Measurements from ENCODE around the gene PLEKHM3. TPM values are rescaled to one million over a fixed set of nuclear protein-coding genes. Genes with fewer than 3 reads are reported as not detected.

Gene PLEKHM3
- total and polyA plus RNA-seq, 2 of the 13 experiments (the other 11 are each of a cell fraction or from before 2014, with no cell fraction given), result 4.5 to 4.7 TPM

GRCh38 chr2:207848545-207848928 is 176.8 kb downstream of the PLEKHM3 start (continued):
- TF ChIP-seq SALL1 (CRISPR knock-in tag; IDR thresholded peaks at IDR 0.05), result peak; percentile 60
- TF ChIP-seq SP5 (CRISPR knock-in tag; IDR thresholded peaks at IDR 0.05; ENCODE audit: borderline replicate concordance, low read depth), result no peak; the same call in 1 of the 2 replicates
- peak; percentile 9; the same call in 1 of the 2 replicates for TF ChIP-seq ZNF274 (CRISPR knock-in tag; IDR thresholded peaks at IDR 0.05)
- TF ChIP-seq TEAD2 (CRISPR knock-in tag; IDR thresholded peaks at IDR 0.05), result no peak
- TF ChIP-seq KLF15 (CRISPR knock-in tag; IDR thresholded peaks at IDR 0.05; ENCODE audit: borderline replicate concordance), result no peak
- TF ChIP-seq ZNF740 (CRISPR knock-in tag; IDR thresholded peaks at IDR 0.05), result no peak
- peak; percentile 88 for TF ChIP-seq PITX1 (CRISPR knock-in tag; IDR thresholded peaks at IDR 0.05)
- TF ChIP-seq CBFB (CRISPR knock-in tag; IDR thresholded peaks at IDR 0.05), result no peak
- no peak for TF ChIP-seq ZNF557 (CRISPR knock-in tag; IDR thresholded peaks at IDR 0.05)
- no peak for TF ChIP-seq ZNF3 (CRISPR knock-in tag; IDR thresholded peaks at IDR 0.05)
- TF ChIP-seq RXRB (CRISPR knock-in tag; IDR thresholded peaks at IDR 0.05; ENCODE audit: borderline replicate concordance), result peak; percentile 6; the same call in 1 of the 2 replicates
- TF ChIP-seq KAT2B (IDR thresholded peaks at IDR 0.05; ENCODE audit: borderline replicate concordance, low read depth, low read length), result no peak
- no peak for TF ChIP-seq ARNTL (CRISPR knock-in tag; IDR thresholded peaks at IDR 0.05)
- no peak for TF ChIP-seq ONECUT2 (CRISPR knock-in tag; IDR thresholded peaks at IDR 0.05)
- no peak for TF ChIP-seq RORA (CRISPR knock-in tag; IDR thresholded peaks at IDR 0.05)
- no peak for TF ChIP-seq ZNF841 (CRISPR knock-in tag; IDR thresholded peaks at IDR 0.05; ENCODE audit: borderline replicate concordance)
- no peak for TF ChIP-seq BORCS8-MEF2B (CRISPR knock-in tag; IDR thresholded peaks at IDR 0.05)
- TF ChIP-seq ATF1 (CRISPR knock-in tag; IDR thresholded peaks at IDR 0.05), result no peak
- TF ChIP-seq HMG20B (CRISPR knock-in tag; conservative IDR thresholded peaks at IDR 0.05), result peak; percentile 51; the same call in 1 of the 2 replicates
- no peak for TF ChIP-seq RARG (CRISPR knock-in tag; IDR thresholded peaks at IDR 0.05; ENCODE audit: low read depth)
- TF ChIP-seq SNRNP70 (IDR thresholded peaks at IDR 0.05; ENCODE audit: low read depth, low read length), result no peak
- no peak for TF ChIP-seq TOPORS (CRISPR knock-in tag; IDR thresholded peaks at IDR 0.05)
- TF ChIP-seq POLR2G (IDR thresholded peaks at IDR 0.05; ENCODE audit: low read depth, low read length), result no peak
- no peak for TF ChIP-seq FIP1L1 (IDR thresholded peaks at IDR 0.05; ENCODE audit: borderline replicate concordance, insufficient read depth, low read depth, low read length)
- no peak for TF ChIP-seq ZBTB42 (CRISPR knock-in tag; IDR thresholded peaks at IDR 0.05)
- TF ChIP-seq RFX1 (IDR thresholded peaks at IDR 0.05), result no peak
- no peak for TF ChIP-seq ZNF318 (CRISPR knock-in tag; IDR thresholded peaks at IDR 0.05)

Measured in HepG2 (cell line).